ENCODE results near the gene EVI5L.
"Not testable (repeated sequence)": the region's sequence is repeated elsewhere in the genome, so short reads cannot be mapped to it uniquely, and the experiment has no call there.

EVI5L gene

GRCh38 chr19:7872306-7873204, 42.5 kb downstream of the EVI5L start:
- DNase-seq (ENCODE audit: low spot score) = no peak

GRCh38 chr19:7873304-7874075, 43.5 kb downstream of the EVI5L start:
- DNase-seq (ENCODE audit: low spot score) = no peak

DNA sequence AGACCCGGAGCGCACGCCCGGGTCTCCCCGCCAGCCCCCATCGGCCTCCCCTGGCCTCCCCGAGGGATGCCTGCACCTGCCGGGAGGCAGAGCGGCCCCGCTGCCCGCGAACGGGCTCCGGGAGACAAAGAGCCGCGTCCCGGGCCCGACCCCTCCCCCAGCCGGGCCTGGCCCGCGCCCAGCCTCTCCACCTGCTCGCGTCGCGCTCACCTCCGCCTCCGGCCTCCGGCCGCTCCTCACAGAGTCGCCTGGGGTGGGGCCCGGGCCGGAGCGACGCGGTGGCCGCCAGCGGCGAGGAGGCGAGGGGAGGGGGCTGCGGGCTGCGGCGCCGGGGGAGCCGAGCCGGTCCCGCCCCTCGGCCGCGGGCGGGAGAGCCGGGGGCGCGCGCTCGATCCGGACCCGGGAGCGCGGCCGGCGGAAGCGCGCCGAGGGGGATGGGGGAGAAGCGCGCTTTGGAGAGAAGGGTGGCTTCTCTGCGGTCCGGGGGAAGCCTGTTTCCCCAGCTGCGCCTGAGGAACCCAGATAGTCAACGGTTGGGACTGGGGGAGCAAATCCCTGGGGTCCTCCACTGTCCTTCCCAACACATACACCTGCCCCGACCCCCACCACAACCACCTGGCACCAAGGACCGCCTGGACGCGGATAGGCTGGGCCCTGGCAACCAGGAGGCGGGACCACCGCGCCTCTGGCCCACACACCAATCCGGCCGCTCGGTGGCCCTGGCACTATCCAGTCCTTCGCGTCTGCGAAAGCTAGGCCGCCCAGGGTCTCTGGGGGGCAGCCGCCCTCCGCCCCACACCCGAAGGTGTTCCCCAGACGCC, 44.3 kb downstream of the EVI5L start, which contains the start of gene PRR36:
PRR36 (minus strand) TSS at position 315 of the 821 bp plus-strand sequence. CDS start 701 bp downstream, outside the sequence.
- DNase-seq (ENCODE audit: low spot score) = peak; percentile 82

- DNase-seq (ENCODE audit: low spot score) = no peak
Observed at GRCh38 chr19:7874897-7875273, 44.9 kb downstream of the EVI5L start.

- no peak for DNase-seq (ENCODE audit: low spot score)
Observed at GRCh38 chr19:7877249-7877836, 47.3 kb downstream of the EVI5L start.

GRCh38 chr19:7879111-7879807, 49.2 kb downstream of the EVI5L start:
- no peak for DNase-seq (ENCODE audit: low spot score)

DNA sequence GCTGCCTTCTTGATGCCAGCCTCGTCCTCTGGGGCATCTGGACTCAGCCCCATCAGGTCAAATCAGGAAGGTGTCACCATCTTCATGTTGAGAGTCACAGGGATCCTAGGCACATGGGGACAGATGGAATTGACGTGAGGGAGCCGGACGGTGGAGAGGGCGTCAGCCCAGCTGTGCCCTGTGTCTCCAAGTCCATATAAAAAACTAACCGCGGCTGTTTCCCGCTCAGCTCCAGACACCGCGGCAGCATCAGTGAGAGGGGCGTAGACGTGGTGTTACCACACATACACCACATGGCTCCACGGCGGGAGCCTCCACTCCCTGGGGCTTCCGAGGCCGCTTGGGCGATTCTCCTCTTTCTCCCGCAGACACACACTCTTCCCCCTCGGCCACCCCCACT, 49.8 kb downstream of the EVI5L start:
- DNase-seq (ENCODE audit: low spot score) = no peak

DNA sequence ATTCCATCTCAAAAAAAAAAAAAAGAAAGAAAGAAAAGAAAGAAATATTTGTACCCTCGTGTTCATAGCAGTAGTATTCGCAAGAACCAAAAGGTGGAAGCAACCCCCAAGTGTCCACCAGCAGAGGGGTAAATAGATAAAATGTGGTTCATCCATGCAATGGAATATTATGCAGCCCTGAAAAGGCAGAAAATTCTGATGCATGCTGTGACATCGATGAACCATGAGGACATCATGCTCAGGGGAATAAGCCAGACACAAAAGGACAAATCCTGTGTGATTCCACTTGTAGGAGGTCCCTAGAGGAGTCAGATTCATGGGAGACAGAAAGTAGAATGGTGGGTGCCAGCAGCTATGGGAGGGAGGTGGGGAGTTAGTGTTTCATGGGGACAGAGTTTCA, 51.9 kb downstream of the EVI5L start:
- no peak for DNase-seq (ENCODE audit: low spot score)

DNA sequence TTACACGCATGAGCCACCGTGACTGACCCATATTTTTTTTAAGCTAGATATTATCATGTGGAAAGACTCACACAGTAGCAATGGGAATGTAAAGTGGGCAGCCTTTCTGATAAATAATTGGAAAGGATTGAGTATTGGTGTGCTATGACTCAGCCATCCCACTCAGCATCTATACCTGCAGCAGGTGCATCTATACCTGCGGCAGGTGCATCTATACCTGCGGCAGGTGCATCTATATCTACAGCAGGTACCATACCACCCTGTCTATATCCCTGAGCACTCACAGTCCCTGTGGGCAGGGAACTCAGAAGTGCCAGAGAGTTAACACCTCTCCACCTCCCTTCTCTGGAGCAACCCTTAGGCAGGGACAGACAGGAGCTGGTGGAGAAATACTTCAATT, 53.1 kb downstream of the EVI5L start:
- no peak for DNase-seq (ENCODE audit: low spot score)

- no peak for DNase-seq (ENCODE audit: low spot score)
Observed at GRCh38 chr19:7883796-7884570, 54.0 kb downstream of the EVI5L start.

DNA sequence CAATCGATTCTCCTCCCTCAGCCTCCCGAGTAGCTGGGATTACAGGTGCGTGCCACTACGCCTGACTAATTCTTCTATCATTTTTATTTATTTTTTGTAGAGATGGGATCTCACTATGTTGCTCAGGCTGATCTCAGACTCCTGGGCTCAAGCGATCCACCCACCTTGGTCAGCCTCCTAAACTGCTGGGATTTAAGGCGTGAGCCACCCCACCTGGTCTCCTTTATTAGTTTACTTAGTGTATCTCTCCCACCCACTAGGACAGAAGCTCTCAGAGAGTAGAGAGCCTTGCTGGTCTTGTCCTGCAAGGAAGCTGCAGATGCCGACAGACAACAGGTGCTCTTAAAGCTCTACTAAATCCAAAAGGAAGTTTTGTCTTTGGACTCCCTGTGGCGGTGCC, 55.8 kb downstream of the EVI5L start:
- DNase-seq (ENCODE audit: low spot score) = no peak

- DNase-seq (ENCODE audit: low spot score) = no peak
Observed at GRCh38 chr19:7887408-7888144, 57.6 kb downstream of the EVI5L start.

DNA sequence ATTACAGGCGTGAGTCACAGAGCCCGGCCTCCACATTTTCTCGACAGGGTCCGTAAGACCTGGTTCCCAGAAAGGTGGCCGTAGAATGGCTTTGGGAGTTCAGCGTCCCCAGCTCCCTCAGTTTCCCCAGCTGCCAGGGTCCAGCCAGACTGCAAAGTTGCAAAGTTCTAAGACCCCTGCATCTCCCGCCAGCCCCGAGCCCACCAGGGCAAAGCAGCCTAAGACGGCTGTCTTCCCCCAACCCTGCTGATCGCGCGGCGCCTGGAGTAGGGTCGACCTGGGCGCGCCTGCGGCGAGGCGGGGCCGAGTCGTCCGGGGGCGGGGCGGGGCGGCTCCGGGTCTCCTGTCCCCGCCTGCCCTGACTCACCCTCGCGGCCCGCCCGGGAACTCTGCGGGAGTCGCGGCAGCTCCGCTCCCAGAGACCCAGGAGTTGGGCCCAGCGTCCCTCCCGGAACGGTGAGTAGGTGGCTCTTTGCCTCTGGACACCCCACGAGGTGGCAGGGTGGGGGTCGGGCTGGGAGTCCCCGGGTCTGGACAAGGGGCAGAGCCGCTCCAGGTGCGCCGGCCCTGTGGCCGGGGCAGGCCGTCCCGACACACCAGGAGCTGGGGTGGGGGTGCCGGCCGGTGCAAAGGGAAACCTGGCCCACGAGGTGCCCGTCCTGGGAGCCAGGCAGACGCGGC, 58.3 kb downstream of the EVI5L start, which contains the start of gene LRRC8E:
LRRC8E (plus strand) TSS at position 366 of the 681 bp plus-strand sequence. CDS start 7,094 bp downstream, outside the sequence.
- peak; percentile 93 for DNase-seq (ENCODE audit: low spot score)

GRCh38 chr19:7888826-7889217, 58.8 kb downstream of the EVI5L start:
- DNase-seq (ENCODE audit: low spot score) = no peak

DNA sequence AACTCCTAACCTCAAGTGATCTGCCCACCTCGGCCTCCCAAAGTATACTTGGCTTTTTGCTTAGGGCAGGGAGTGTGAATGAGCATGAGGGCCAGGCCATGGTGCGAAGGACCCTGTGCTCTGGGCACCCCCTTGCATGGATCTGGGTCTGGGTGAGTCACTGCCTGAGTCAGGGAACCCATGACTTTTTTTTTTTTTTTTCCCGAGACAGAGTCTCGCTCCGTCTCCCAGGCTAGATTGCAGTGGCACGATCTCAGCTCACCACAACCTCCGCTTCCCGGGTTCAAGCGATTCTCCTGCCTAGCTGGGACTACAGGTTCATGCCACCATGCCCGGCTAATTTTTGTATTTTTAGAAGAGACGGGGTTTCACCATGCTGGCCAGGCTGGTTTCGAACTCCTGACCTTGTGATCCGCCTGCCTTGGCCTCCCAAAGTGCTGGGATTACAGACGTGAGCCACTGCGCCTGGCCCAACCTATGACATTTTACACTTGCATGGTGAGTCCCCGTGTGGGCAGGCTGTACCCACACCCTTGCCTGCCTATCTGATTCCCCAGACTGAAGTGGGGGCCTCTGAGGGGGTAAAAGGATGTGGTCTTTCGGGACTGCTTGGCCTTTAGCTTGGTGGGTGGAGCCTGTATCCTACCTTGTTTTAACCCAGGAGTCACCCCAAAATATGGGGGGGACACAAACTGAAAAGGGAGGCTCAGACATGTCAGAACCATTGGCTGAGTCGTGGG, 63.5 kb downstream of the EVI5L start:
- not testable (repeated sequence) for DNase-seq (ENCODE audit: low spot score)

DNA sequence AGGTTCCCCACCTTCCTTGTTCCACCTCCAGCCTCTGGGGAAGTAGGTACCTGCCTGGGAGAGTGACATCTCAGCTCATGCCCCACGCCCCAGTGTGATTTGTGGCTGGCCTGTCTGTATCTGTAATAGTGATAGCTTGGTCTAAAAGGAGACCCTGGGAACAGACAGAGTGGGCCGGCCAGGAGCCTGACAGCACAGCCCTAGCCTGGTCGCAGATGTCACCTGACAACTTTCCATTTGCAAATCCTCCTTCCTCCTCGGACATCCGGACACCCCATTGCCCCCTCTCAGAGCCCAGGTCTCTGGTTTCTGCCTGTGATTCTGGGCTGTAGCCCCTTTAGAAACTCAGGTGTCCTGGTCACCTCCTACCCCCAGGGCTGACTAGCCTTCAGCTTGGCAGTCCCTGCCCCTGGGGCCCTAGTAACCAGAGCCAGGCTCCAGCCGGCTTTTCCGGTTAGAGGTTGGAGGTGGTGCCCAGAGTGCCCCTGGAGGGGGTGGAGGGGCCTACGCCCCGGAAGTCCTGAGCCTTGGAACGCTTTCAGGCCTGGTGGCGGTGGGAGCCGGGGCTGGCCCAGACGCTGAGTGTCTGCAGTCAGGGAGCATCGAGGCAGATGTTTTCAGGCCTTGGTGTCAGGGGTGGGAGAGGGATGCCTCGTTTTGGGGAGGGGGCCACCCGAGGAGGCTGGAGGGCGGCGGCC, 64.7 kb downstream of the EVI5L start:
- DNase-seq (ENCODE audit: low spot score) = peak; percentile 47

DNA sequence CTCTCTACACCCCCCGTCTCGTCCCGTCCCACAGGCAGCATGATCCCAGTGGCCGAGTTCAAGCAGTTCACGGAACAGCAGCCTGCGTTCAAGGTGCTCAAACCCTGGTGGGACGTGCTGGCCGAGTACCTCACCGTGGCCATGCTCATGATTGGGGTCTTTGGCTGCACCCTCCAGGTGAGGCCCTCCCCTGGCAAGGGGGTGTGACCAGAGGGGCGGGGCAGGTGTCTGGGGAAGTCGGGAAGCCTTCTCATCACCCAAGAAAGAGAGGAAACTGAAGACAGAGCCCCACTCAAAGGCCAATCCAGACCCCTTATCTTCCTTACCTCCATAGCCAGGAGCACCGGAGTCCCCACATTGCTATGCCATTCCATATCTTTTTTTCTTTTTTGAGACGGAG, 65.5 kb downstream of the EVI5L start:
- no peak for DNase-seq (ENCODE audit: low spot score)

DNA sequence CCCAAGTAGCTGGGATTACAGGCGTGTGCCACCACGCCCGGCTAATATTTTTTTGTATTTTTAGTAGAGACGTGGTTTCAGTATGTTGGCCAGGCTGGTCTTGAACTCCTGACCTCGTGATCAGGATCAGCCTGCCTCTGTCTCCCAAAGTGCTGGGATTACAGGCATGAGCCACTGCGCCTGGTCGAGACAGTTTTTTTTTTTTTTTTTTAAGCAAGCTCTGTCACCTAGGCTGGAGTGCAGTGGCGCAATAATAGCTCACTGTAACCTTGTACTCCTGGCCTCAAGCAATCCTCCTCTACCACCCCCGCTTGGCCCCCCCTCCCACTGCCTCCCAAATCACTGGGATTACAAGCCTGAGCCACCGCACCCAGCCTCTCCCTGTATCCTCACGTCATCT, 67.3 kb downstream of the EVI5L start:
- no peak for DNase-seq (ENCODE audit: low spot score)

Measured in iPS-NIHi11 (cell line).